HG02588 (cell line): Measurements from ENCODE around the gene LSP1.
"Not testable (repeated sequence)": the region's sequence is repeated elsewhere in the genome, so short reads cannot be mapped to it uniquely, and the experiment has no call there.

Experiments
- ATAC-seq: cut with Tn5 transposase; IDR thresholded peaks from one replicate; pipeline ENCODE4 v1.9.1; 2021; ENCODE audit warnings: mild to moderate bottlenecking, moderate library complexity; ENCODE audit not compliant: unreplicated experiment

The LSP1 gene

DNA sequence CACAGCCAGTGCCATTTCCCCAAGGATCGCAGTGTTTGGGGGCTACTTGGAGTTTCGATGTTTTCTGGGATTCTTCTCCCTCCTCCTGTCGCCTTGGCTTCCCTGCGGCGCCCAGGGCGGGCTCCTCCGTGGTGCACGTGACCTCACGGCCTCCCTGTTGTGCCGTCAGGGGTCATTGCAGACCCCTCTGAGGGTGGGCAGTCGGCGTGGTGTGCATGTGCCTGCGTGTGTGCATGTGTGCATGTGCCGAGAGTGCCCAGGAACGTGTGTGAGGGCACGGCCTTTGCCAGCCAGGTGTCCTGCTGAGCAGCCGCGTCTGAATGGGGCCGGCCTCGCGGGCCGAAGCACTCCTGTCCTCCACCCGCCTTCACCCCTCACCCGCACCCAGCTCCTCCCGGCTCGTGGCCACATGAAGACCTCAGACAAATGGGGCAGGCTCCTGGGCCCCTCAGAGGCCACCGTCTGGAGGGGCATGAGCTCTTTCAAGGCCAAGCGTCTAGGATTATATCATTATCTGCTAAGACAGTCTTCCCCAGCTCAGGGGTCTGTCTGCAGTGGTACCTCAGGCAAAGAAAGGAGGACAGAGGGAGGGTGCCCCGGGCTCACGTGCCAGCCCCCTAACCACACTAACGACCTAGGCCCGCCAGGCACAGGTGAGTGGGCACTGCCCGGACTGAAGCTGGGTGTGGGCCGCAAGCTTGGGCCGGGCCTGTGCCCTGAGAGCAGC lies 84.9 kb downstream of the LSP1 start:
- no peak for ATAC-seq

DNA sequence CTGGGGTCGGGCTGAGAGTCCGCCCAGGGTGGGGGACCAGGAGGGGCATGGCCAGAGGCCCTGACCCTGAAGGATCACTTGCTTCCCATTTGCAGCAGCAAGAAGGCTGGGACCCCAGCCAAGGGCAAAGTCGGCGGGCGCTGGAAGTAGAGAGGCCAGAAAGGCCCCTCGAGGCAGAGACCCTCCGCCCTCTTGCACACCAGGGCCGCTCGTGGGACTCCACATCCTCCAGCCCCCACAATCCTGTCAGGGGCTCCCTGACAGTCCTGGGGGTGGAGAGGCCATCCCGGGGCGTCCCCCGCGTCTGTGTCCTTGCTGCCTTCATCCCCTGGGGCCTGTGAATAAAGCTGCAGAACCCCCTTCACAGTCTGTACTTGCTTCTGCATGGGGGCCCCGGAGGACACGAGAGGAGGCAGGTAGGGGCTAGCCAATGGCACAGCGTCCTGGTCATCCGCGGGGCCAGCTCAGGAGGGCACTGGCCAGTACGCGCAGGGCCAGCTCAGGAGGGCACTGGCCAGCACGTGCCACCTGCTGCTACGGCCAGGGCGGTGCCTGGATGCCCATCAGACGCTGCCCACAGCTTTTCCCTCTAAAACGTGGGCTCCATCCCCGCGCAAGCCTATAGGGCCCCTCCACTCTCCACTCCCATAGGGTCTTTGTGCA lies 85.6 kb downstream of the LSP1 start:
- no peak for ATAC-seq

DNA sequence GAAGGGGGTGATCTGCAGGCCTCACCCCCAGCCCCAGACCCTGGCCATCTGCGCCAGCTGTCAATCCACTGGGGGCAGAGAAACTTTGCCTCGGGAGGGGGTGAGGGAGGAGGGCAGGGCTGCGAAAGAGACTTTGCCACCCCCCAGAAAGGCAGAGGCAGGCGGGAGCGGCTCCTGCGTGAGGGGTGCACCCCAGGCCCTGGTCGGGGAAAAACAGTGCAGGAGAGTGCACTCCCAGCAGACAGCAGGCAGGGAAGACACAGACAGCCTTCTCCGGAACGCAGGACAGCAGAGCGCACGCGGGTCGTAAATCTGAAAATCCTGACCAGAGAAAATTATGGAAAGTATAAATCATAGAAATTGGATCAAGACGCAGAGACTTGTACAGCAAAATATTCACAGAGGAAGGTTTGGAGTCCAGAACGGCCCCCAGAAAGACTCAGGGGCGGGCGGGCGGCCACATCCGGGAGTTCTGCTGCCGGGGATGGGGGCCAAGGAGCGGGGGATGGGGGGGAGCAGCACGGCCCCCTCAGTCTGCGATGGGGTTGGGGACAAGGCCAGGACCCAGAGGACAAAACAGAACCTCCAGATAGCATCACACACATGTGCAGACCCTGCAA lies 86.2 kb downstream of the LSP1 start:
- ATAC-seq, result no peak

DNA sequence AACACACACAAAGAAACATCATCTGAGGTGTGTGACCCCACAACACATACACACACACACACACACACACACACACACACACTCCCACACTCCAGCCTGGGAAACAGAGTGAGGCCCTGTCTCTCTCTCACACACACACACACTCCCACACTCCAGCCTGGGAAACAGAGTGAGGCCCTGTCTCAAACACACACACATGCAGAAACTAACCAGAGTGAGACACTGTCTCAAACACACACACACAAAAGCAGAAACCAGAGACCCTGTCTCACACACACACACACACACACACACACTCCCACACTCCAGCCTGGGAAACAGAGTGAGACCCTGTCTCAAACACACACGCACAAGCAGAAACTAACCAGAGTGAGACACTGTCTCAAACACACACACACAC lies 86.9 kb downstream of the LSP1 start:
- not testable (repeated sequence) for ATAC-seq
